HEK293 (cell line): ENCODE results near the gene STK24.

ENCODE experiments used
- ZNF221 ChIP-seq: fragments of 450-650 bp; formaldehyde crosslinking; IDR thresholded peaks from 2 replicates; pipeline ENCODE4 v1.5.1; 2017; ENCODE audit warnings: missing biosample characterization, missing genetic modification characterization, borderline replicate concordance
- ZNF274 ChIP-seq, 2 experiments: fragments of 200-500 bp in 1 of 2; fragments of 450-650 bp in 1 of 2; sonication (Bioruptor generic) in 1 of 2; formaldehyde crosslinking in 1 of 2; IDR thresholded peaks; 2 replicates each; pipeline versions ENCODE4 v1.5.1 to v1.6.1; 2014 to 2016; ENCODE audit warnings: borderline replicate concordance in 1 of 2, inconsistent platforms in 1 of 2, low read length in 1 of 2, missing biosample characterization in 1 of 2, missing genetic modification characterization in 1 of 2
- ZNF37A ChIP-seq: fragments of 450-650 bp; IDR thresholded peaks from 2 replicates; pipeline ENCODE4 v1.5.1; 2018; ENCODE audit warnings: missing biosample characterization, missing genetic modification characterization
- TF ChIP-seq, protein P1 (sequence below): fragments of 450-650 bp; formaldehyde crosslinking; IDR thresholded peaks from 2 replicates; pipeline ENCODE4 v1.5.1; 2016; ENCODE audit warnings: missing biosample characterization, missing genetic modification characterization
- TF ChIP-seq, protein P2 (sequence below): fragments of 450-650 bp; formaldehyde crosslinking; IDR thresholded peaks from 2 replicates; pipeline ENCODE4 v1.5.1; 2016; ENCODE audit warnings: missing biosample characterization, missing genetic modification characterization, low read depth
- TF ChIP-seq, protein P3 (sequence below): fragments of 450-650 bp; formaldehyde crosslinking; IDR thresholded peaks from 2 replicates; pipeline ENCODE4 v1.5.1; 2016; ENCODE audit warnings: missing biosample characterization, missing genetic modification characterization

DNA sequence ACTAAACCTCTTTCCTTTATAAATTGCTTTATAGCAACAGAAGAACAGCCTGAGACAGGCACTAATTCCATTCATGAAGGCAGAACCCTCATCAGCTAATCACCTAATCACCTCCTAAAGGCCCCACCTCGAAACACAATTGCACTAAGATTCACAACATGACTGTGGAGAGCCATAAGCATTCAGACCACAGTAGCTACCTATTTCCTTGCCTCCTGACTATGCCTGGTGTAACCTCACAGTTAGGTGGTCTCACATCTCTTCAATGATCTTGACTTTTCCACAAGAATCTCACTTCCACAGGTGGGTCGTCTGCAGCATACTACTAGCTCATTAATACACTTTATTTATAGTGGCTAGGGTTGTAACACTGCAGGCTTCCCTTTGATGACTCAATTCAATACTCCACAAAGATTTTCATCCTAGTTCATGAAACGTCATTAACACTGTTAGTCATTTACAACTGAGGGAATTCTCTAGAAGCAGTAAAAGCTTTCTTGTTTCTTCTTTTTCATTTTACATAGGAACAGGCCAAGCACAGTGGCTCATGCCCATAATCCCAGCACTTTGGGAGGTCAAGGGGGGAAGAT is 27.1 kb downstream of the STK24 start:
- TF ChIP-seq ZNF221 (no peak), ZNF274 (IDR thresholded peaks at IDR 0.05; ENCODE audit: low read length) (no peak), ZNF274 (tag by site-specific recombination; IDR thresholded peaks at IDR 0.05; ENCODE audit: borderline replicate concordance) (no peak), ZNF37A (tag by site-specific recombination) (no peak)
- TF ChIP-seq, protein P1, sequence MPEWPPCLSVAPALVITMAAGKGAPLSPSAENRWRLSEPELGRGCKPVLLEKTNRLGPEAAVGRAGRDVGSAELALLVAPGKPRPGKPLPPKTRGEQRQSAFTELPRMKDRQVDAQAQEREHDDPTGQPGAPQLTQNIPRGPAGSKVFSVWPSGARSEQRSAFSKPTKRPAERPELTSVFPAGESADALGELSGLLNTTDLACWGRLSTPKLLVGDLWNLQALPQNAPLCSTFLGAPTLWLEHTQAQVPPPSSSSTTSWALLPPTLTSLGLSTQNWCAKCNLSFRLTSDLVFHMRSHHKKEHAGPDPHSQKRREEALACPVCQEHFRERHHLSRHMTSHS (tag by site-specific recombination) = no peak
- TF ChIP-seq, protein P2, sequence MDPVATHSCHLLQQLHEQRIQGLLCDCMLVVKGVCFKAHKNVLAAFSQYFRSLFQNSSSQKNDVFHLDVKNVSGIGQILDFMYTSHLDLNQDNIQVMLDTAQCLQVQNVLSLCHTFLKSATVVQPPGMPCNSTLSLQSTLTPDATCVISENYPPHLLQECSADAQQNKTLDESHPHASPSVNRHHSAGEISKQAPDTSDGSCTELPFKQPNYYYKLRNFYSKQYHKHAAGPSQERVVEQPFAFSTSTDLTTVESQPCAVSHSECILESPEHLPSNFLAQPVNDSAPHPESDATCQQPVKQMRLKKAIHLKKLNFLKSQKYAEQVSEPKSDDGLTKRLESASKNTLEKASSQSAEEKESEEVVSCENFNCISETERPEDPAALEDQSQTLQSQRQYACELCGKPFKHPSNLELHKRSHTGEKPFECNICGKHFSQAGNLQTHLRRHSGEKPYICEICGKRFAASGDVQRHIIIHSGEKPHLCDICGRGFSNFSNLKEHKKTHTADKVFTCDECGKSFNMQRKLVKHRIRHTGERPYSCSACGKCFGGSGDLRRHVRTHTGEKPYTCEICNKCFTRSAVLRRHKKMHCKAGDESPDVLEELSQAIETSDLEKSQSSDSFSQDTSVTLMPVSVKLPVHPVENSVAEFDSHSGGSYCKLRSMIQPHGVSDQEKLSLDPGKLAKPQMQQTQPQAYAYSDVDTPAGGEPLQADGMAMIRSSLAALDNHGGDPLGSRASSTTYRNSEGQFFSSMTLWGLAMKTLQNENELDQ (tag by site-specific recombination) = no peak
- TF ChIP-seq, protein P3, sequence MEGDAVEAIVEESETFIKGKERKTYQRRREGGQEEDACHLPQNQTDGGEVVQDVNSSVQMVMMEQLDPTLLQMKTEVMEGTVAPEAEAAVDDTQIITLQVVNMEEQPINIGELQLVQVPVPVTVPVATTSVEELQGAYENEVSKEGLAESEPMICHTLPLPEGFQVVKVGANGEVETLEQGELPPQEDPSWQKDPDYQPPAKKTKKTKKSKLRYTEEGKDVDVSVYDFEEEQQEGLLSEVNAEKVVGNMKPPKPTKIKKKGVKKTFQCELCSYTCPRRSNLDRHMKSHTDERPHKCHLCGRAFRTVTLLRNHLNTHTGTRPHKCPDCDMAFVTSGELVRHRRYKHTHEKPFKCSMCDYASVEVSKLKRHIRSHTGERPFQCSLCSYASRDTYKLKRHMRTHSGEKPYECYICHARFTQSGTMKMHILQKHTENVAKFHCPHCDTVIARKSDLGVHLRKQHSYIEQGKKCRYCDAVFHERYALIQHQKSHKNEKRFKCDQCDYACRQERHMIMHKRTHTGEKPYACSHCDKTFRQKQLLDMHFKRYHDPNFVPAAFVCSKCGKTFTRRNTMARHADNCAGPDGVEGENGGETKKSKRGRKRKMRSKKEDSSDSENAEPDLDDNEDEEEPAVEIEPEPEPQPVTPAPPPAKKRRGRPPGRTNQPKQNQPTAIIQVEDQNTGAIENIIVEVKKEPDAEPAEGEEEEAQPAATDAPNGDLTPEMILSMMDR (tag by site-specific recombination) = no peak
